Astrocyte (in vitro differentiated cells and primary cell): ENCODE data around the gene RPUSD1.

Experiments used
- EZH2 ChIP-seq: IDR thresholded peaks from 2 replicates; pipeline ENCODE4 v1.6.1; 2012; ENCODE audit warnings: mild to moderate bottlenecking, low read length, inconsistent platforms; ENCODE audit not compliant: insufficient read depth
- TF ChIP-seq, protein P1 (sequence below): IDR thresholded peaks from 2 replicates; pipeline ENCODE4 v1.5.1; 2011; ENCODE audit warnings: low read depth, mild to moderate bottlenecking, inconsistent platforms, low read length, moderate library complexity; ENCODE audit not compliant: insufficient read depth

DNA sequence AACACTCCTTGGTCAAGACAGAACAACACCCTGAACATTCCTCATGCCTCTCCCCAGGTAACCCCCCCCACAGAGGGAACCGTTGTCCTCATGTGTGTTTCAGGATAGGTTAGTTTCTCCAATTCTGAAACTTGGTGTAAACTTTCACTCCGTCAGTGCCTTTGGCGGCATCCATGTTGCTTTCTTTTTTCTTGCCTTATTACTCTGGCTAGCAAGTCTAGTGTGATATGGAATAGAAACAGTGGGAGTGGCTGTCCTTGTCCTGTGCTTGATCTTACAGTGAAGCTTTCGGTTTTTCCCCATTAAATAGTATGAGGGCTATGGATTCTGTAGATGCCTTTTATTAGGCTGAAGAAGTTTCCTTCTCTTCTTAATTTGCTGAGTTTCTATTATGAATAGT is 48.0 kb upstream of the RPUSD1 start:
- TF ChIP-seq, protein P1, sequence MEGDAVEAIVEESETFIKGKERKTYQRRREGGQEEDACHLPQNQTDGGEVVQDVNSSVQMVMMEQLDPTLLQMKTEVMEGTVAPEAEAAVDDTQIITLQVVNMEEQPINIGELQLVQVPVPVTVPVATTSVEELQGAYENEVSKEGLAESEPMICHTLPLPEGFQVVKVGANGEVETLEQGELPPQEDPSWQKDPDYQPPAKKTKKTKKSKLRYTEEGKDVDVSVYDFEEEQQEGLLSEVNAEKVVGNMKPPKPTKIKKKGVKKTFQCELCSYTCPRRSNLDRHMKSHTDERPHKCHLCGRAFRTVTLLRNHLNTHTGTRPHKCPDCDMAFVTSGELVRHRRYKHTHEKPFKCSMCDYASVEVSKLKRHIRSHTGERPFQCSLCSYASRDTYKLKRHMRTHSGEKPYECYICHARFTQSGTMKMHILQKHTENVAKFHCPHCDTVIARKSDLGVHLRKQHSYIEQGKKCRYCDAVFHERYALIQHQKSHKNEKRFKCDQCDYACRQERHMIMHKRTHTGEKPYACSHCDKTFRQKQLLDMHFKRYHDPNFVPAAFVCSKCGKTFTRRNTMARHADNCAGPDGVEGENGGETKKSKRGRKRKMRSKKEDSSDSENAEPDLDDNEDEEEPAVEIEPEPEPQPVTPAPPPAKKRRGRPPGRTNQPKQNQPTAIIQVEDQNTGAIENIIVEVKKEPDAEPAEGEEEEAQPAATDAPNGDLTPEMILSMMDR, result no peak
- no peak for TF ChIP-seq EZH2
